HG02588 (cell line): Measurements from ENCODE around the gene LMAN1.

ENCODE experiments used
- ATAC-seq: cut with Tn5 transposase; IDR thresholded peaks from one replicate; pipeline ENCODE4 v1.9.1; 2021; ENCODE audit warnings: mild to moderate bottlenecking, moderate library complexity; ENCODE audit not compliant: unreplicated experiment

The LMAN1 gene

DNA sequence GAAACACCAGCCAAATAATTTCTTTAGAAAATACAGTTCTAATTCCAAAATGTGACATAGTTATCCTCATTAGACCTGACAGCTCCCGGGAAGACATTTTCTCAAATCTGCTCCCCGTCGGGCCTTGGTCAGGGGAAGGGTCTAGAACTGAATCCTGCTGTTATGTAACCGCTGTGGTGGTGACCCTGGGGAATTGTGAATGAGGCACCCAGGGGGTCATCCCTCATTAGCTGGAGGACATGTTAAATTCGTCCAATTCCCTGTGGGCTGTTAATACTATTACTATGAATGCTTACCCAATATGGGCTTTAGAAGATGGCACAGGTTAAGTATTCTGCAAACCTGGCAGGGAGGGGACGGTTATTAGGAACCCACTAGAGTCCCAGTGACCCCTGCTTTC is 52.4 kb downstream of the LMAN1 start:
- no peak for ATAC-seq

- ATAC-seq: no peak
These were observed 53.8 kb downstream of the LMAN1 start for GRCh38 chr18:59305295-59305694.

DNA sequence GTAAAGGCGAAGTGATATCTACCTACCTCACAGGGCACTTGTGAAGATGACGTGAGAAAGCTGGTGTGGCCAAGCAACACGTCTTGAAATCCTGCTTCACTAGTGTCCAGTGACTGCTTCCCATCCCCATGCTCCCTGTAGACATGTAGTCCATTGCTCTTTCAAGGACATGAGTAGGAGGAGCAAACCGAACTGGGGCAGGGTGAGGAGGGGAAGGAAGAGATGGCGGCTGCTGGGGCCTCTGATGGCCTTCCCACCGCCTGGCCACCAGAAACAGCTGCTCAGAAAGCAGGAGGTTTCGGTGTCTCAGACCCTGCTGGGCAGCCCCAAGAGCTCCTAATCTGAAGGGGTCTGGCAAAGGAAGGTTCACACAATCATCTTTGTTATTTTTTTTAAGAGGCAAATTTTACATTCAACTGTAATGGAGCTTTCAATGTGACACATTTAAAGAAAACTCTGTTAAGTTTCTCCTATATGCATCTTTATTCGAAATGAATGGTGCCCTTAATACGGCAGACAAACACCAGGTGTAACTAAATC is 55.3 kb downstream of the LMAN1 start:
- ATAC-seq: no peak

- no peak for ATAC-seq
These were observed 56.1 kb downstream of the LMAN1 start for GRCh38 chr18:59303006-59303405.

GRCh38 chr18:59301929-59302328 is 57.1 kb downstream of the LMAN1 start:
- ATAC-seq: no peak

- no peak for ATAC-seq
These were observed 58.3 kb downstream of the LMAN1 start for GRCh38 chr18:59300676-59301285.

GRCh38 chr18:59298871-59299270 is 60.2 kb downstream of the LMAN1 start:
- no peak for ATAC-seq

GRCh38 chr18:59293317-59293716 is 65.7 kb downstream of the LMAN1 start:
- ATAC-seq: no peak

- ATAC-seq: no peak
These were observed 72.7 kb downstream of the LMAN1 start for GRCh38 chr18:59286341-59286740.

DNA sequence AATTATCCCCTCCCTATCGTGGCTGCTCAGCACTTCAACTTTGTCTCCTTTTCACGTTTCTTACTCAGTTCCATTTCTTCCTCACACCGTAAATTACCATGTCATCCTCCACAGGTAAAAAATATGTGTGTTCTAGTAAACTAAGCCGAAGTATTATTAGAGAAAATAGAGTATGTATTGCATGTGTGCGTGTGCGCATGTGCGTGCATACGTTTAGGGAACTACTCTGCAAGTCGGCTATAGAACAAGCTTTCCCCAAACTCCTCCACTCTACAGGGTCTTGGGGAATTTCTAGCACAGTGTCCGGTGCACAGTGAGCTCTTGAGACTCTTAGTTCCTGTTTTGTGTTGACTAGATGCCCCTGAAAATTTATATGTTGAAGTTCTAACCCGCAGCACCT is 76.7 kb downstream of the LMAN1 start:
- no peak for ATAC-seq

DNA sequence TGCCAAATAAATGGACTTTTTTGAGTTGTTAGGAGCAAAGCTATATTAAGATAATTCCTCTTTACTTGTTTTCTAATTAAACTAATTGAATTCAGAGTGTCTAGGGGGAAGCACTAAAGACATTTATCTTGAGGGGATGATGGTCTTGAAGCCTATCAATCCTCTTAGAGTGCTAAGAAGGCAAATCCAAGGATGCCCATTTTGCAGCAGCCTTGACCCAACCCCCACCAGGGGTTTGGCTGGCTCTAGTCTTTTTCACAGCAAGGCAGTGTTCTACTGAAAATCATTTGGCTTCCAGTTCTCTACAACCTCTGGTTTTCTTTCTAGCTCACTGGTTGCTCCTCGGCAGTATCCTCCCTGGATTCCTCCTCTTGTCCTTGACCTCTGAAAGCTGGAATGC is 79.3 kb downstream of the LMAN1 start:
- ATAC-seq: no peak

- ATAC-seq: no peak
These were observed 79.9 kb downstream of the LMAN1 start for GRCh38 chr18:59279193-59279592.

DNA sequence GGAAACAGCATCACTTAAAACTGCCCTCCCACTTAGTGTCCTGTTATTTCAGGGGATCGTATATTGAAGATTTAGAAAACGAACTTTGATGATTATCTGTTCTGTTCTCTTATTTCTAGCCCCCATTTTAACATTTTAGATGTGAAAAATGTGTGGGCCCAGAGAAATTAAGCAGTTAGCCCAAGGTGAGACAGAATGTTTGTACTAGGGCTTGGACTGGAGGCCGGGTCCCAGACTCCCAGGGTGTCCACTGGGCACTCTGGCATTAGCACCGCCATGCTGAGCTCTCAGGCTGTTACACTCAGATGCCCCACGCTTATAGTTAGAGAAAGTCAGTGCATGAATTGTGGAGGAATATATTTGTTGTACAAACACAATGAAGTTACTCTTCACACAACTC is 80.3 kb downstream of the LMAN1 start:
- ATAC-seq: no peak
